Stimulated activated CD8-positive, alpha-beta memory T cell treated with anti-CD3 and anti-CD28 coated beads, Interleukin-15, amount 100 ng/mL, for 48 hours (primary cell): ENCODE results near the gene BAG5.
"Not testable (repeated sequence)": the region's sequence is repeated elsewhere in the genome, so short reads cannot be mapped to it uniquely, and the experiment has no call there.

Experiments
- DNase-seq, 2 donors: peaks; one replicate each; pipeline ENCODE4 v3.0.0-alpha.2; 2020; ENCODE audit warnings: low read depth in 2 of 2

Gene BAG5

GRCh38 chr14:103522649-103523574, 39.5 kb downstream of the BAG5 start, which contains the start of gene CKB:
Gene CKB, minus strand, starts transcription at chr14:103522830. Its CDS starts 337 bp downstream, at chr14:103522493.
- DNase-seq = no peak

GRCh38 chr14:103521951-103522563, 40.4 kb downstream of the BAG5 start:
- DNase-seq = no peak

DNA sequence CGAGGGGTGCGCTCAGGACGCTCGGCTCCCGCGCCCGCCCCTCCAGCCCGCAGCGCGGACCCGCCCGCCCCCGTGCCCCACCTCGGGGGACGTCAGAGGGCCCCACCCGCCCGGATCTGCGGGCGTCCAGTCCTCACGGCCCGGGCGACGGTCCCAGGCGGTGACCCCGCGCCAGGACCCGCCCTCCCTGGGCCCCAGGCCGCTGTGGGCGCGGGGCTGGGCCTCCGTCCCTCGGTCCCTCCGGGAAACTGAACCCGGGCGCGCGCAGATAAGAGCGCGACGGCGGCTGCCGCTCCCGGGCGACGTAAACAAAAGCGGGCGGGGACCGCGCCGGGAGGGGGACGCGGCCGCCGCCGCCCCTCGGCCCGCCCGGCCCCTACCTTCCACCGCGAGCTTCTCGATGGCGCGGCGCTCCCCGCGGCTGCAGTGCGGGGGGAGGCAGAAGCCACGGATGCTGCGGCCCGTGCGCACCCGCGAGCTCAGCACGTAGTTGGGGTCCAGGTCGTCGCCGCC, 41.0 kb downstream of the BAG5 start:
- DNase-seq = no peak

DNA sequence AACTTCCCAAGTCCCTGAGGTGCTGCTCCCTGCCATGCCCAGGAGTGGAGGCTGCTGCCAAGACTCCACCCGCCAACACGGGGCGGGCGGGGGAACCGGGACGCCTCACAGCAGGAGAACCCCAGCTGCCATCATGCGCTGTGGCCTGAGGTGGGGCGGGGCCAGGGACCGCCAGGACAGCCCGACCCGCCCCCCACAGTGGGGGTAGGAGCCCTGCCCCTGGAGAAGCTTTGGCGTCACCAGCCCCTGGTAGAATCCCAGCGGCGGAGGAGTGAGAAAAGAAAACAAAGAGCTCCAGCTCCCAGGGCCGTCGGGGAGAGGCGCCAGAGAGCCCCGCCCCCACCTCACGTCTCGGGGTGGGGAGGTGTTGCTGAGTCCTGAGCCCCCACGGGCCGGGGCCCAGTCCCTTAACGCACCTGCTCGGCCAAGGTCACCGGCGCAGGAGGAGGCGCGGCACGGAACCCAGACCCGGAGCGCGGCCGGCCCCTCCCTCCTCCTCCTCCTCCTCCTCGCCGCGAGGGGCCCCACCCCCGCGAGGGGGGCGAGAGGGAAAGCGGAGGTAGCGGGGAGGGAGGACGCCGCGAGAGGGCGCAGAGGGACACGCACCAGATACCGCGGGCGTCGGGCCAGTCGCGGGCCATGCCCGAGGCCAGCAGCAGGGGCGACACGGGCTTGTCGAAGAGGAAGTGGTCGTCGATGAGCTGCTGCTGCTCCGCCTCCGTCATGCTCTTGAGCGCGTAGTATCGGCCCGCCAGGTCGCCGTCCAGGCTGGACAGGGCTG, 41.6 kb downstream of the BAG5 start:
- DNase-seq = peak; percentile 30 to 34

GRCh38 chr14:103520269-103520656, 42.2 kb downstream of the BAG5 start:
- no peak for DNase-seq

DNA sequence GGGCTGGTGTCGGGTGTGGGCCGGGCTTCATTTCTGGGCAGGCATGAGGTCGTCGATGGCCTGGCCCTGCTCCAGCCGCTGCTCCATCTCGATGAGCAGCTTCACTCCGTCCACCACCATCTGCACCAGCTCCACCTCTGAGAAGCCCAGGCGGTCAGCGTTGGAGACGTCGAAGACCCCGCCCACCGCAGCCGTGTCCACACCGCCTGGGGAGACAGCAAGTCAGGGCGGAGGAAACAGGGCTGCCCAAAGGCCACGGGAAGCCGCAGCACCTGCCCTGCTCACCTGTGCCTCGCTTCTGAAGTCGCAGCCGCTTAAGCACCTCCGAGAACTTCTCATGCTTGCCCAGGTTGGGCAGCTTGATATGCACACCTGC, 42.6 kb downstream of the BAG5 start:
- DNase-seq = no peak

- no peak for DNase-seq
These were observed 43.2 kb downstream of the BAG5 start for GRCh38 chr14:103519043-103519836.

- peak; percentile 32 to 34 for DNase-seq
These were observed 43.9 kb downstream of the BAG5 start for GRCh38 chr14:103518422-103519042.

DNA sequence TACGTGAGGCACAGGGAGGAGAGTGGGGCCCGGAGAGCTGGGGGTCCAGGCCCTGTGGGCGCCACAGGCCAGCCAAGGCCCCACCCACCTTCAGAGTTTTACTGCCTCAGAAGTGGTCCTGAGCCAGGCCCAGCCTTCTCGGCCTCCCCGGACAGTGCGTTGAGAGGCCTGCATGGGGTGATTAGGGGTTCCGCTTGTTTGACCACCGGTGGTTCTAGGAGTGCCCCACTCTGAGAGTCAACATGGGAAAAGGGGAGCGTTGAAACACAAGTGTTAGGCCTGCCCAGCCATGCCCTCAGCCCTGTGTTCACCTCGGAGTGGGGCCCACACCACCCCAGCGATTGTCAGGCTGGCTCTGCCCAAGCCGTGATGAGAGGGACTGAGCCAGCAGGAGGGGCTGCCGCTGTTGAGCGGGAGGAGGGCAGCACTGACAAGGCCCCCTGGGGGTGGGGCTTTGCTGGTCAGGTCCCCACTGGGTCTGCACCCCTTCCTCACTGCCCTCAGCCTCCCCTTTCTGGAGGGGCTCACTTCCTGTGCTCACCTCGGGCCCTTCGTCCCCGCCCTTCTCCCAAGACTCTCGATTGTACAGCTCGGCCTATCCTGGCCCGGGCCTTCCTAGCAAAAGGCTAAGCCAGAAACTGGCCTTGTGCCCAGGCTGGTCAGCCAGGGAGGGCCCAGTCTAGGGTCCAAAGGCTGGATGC, 44.6 kb downstream of the BAG5 start:
- DNase-seq = no peak

GRCh38 chr14:103517174-103517566, 45.3 kb downstream of the BAG5 start:
- DNase-seq = no peak

DNA sequence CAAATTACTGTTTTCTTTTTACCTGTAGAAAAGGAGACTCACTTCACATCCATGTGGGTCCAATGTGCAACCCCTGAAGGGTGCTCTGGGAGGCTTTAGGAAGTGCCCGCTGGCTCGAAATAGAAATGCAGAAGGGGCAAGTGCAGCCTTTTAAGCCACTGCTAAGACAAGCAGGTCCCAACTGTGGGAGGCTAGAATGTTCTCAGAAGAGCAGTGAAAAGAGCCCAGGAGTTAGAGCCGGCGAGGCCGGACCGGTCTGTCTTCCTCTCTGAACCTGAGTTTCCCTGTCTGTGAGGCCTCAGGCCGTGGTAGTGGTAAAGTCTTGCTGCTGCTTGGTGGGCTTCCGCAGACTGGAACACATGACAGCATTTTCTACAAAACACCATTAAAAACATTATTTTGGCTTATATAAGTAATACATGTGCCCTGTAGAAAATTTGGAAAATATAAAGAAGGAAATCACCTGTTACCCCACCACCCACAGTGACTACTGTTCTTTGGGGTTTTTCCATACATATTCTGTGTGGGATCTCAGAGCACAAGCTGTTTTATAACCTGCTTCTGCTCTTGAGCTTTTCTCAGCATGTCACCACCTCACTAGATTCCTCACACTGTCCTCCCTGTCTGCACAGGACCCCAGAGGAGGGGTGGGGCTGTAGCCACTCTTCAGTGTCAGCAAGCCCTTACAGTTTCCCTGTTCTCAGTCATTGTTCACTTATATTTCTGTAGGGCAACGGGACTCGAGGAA, 45.9 kb downstream of the BAG5 start:
- no peak for DNase-seq

DNA sequence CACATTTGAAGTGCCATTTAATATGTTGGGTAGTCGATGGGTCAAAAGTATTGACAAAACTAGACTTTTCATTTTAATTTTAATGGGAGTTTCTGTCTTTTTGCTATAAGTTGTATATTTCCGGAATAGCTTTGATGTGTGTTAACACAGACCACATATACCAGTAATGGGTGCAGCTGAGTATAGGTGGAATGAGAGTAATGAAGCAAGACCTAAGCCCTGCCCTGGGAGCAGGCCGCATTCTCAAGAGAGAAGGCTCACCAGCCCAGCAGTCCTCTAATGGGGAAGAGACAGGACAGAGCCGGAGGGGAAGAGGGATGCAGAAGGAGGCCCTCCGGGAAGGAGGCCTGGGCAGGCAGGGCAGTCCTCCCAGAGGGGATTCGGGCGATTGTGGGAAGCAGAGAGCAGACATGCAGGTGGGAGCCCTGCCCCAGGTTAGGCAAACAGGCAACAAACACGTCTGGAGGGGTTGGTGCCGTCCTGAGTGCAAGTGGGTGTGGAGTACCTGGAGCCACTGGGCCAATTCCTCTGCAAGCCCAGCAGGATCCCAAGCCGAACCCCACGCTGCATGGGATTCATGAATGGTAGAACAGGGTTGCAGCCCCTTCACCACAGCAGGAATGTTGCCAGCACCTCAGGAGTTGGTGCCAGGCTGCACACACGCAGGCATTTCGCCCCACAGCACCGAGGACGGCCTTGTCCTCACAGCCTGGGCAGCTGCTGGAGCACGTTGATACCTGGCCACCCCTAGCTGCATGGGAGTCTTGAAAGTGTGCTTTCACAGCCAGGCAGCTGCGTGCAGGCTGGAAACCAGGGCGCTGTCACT, 47.6 kb downstream of the BAG5 start:
- DNase-seq = no peak

DNA sequence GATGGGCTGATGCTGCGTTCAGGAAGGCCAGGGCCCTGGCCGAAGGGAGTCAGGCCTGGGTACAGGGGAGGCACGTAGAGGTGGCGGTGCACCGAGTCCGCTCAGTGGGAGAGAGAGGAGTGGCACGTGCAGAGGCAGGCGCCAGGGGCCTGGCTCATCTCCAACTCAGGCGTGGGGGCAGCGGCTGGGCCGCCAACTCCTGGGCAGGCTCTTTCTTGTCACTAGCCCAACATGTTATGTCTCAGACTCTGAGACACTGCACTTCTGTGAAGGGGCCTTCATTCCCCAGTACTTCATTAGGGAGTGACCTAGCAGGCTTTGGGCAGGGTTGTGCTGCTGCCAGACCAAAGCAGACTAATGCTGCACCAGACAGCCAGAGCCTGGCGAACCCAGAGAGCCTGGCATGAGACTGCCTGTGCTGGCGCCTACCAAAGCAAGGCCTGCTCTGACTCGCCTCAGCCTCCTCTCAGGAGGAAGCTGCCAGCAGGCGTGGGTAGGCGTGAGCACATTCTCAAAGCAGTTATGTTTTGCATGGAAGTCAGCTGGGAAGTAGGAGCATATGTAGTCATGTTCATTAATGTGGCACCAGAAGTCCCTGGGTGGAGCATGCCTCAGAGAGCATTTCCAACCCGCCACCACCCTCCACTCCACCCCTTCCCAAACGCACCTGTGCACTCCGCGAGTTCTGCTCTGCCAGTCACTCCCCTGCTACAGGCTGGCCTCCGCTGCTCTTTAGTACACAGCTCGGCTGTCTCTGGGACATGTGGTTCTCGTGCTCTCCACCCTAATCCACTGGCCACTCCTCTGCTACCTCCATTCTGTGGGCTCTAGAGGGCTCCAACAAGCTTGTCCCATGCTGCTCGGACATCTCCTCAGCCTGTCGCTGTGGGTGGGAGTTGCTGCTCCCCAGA, 49.5 kb downstream of the BAG5 start:
- DNase-seq = no peak

- not testable (repeated sequence) for DNase-seq
These were observed 50.3 kb downstream of the BAG5 start for GRCh38 chr14:103512180-103512579.

- no peak for DNase-seq
These were observed 51.4 kb downstream of the BAG5 start for GRCh38 chr14:103510724-103511693.
